Measurements from ENCODE around the gene RALGAPA2. TPM values are rescaled to one million over a fixed set of nuclear protein-coding genes. Genes with fewer than 3 reads are reported as not detected.

RALGAPA2 gene
- total RNA-seq, 1 experiment from 2014 or later: 13.4 TPM

DNA sequence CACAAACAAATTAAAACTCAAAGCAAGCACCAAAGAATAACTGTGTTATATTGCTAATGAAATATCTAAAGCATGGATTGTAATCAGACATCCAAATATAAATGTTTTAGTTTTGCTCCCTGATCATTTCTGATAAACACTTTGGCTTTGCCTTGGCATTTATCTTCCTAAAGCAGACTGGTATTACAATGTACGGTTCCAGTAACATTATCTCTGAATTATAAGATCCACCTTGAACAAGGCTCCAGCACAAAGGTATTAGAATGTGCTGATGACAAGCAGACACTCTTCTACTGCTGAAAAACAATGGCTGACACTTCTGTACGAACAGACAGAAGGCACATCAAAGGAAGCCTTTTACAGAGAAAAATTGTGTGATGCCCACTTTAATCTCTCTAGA, 270.0 kb downstream of the RALGAPA2 start:
- intact Hi-C loops (cut with micrococcal nuclease; ENCODE audit: unreplicated experiment) (no loop called here), in situ Hi-C loops (cut with HindIII; ENCODE audit: low pct_unique_long_range_greater_than_20kb, low sequenced_read_pairs) (no loop called here)
- CTCF ChIA-PET: no interaction called here
- Histone ChIP-seq H3K4me1 (ENCODE audit: control insufficient read depth, insufficient read depth, low read length) (no peaks in the 10 kb centered on the region), H3K27me3 (ENCODE audit: control insufficient read depth, insufficient read depth, low read length) (no peaks in the 10 kb centered on the region), H3K36me3 (ENCODE audit: control insufficient read depth, insufficient read depth, low read length) (no peaks in the 10 kb centered on the region), H3K27ac (ENCODE audit: low read length) (no peak overlapping the region), H3K4me3 (ENCODE audit: low read depth in 2 of 2, low read length in 2 of 2) (no peak overlapping the region), H3K9me3 (ENCODE audit: control insufficient read depth, insufficient read depth, low read depth, low read length) (no peaks in the 10 kb centered on the region)
- ATAC-seq (no peak), DNase-seq (ENCODE audit: low read depth, low spot score) (no peak)
- BruUV-seq (replicated peaks): no TSS peak
- POLR2A ChIA-PET: no interaction called here
- TF ChIP-seq SIN3A (IDR thresholded peaks at IDR 0.05; ENCODE audit: borderline replicate concordance, insufficient read depth, low read depth, low read length) (no peak), TCF7L2 (IDR thresholded peaks at IDR 0.05; ENCODE audit: low read depth, low read length) (no peak), POLR2AphosphoS5 (IDR thresholded peaks at IDR 0.05; ENCODE audit: low read depth, low read length) (no peak)
- TF ChIP-seq, protein P1, sequence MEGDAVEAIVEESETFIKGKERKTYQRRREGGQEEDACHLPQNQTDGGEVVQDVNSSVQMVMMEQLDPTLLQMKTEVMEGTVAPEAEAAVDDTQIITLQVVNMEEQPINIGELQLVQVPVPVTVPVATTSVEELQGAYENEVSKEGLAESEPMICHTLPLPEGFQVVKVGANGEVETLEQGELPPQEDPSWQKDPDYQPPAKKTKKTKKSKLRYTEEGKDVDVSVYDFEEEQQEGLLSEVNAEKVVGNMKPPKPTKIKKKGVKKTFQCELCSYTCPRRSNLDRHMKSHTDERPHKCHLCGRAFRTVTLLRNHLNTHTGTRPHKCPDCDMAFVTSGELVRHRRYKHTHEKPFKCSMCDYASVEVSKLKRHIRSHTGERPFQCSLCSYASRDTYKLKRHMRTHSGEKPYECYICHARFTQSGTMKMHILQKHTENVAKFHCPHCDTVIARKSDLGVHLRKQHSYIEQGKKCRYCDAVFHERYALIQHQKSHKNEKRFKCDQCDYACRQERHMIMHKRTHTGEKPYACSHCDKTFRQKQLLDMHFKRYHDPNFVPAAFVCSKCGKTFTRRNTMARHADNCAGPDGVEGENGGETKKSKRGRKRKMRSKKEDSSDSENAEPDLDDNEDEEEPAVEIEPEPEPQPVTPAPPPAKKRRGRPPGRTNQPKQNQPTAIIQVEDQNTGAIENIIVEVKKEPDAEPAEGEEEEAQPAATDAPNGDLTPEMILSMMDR (IDR thresholded peaks at IDR 0.05): no peak
- TF ChIP-seq, protein P2, sequence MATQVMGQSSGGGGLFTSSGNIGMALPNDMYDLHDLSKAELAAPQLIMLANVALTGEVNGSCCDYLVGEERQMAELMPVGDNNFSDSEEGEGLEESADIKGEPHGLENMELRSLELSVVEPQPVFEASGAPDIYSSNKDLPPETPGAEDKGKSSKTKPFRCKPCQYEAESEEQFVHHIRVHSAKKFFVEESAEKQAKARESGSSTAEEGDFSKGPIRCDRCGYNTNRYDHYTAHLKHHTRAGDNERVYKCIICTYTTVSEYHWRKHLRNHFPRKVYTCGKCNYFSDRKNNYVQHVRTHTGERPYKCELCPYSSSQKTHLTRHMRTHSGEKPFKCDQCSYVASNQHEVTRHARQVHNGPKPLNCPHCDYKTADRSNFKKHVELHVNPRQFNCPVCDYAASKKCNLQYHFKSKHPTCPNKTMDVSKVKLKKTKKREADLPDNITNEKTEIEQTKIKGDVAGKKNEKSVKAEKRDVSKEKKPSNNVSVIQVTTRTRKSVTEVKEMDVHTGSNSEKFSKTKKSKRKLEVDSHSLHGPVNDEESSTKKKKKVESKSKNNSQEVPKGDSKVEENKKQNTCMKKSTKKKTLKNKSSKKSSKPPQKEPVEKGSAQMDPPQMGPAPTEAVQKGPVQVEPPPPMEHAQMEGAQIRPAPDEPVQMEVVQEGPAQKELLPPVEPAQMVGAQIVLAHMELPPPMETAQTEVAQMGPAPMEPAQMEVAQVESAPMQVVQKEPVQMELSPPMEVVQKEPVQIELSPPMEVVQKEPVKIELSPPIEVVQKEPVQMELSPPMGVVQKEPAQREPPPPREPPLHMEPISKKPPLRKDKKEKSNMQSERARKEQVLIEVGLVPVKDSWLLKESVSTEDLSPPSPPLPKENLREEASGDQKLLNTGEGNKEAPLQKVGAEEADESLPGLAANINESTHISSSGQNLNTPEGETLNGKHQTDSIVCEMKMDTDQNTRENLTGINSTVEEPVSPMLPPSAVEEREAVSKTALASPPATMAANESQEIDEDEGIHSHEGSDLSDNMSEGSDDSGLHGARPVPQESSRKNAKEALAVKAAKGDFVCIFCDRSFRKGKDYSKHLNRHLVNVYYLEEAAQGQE (IDR thresholded peaks at IDR 0.05; ENCODE audit: insufficient read depth in 1 of 2, low read depth in 2 of 2, low read length in 1 of 2): no peak

DNA sequence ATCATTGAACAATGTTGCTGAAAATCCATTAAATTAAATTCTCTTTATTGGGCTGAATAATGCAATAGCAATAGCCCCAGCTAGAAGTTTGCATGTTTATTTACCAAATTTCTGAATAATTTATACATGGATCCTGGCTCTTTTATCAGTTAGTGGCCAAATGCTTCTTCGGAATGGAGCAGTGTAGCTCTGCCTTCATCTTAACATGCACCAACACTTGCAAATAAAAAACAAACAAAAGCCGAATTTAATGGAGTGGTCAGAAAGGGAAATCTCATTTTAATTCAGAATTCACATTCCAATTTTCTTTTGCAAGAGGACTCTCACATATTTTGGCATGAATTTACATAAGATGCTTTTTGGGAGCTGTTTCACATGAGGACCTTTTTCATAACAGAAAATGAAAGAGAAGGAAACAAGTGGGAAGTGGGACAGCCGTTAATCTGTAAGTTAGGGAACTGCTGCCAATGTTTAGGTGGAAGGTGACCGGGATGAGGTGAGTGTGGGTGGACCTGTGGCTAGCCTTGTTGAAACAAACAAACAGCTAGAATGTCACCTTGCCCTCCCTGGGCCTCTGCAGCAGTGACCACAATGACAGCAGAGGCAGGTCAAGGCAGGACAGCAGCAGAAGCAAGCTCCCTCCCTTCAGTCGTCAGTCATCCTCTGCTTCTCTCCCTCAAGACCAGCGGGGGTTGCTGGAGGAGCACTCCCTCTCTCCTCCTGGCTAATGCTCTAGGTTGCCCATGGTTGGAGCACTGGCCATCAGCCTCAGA, 271.4 kb downstream of the RALGAPA2 start:
- Histone ChIP-seq H3K4me3 (ENCODE audit: low read depth in 2 of 2, low read length in 2 of 2) (no peak overlapping the region), H3K36me3 (ENCODE audit: control insufficient read depth, insufficient read depth, low read length) (no peaks in the 10 kb centered on the region), H3K27me3 (ENCODE audit: control insufficient read depth, insufficient read depth, low read length) (no peaks in the 10 kb centered on the region), H3K4me1 (ENCODE audit: control insufficient read depth, insufficient read depth, low read length) (no peaks in the 10 kb centered on the region), H3K9me3 (ENCODE audit: control insufficient read depth, insufficient read depth, low read depth, low read length) (no peaks in the 10 kb centered on the region), H3K27ac (ENCODE audit: low read length) (no peak overlapping the region)
- TF ChIP-seq, protein P2 (IDR thresholded peaks at IDR 0.05; ENCODE audit: insufficient read depth in 1 of 2, low read depth in 2 of 2, low read length in 1 of 2): no peak
- TF ChIP-seq TCF7L2 (IDR thresholded peaks at IDR 0.05; ENCODE audit: low read depth, low read length) (no peak), POLR2AphosphoS5 (IDR thresholded peaks at IDR 0.05; ENCODE audit: low read depth, low read length) (no peak), SIN3A (IDR thresholded peaks at IDR 0.05; ENCODE audit: borderline replicate concordance, insufficient read depth, low read depth, low read length) (no peak)
- TF ChIP-seq, protein P1 (IDR thresholded peaks at IDR 0.05): no peak
- ATAC-seq (no peak), DNase-seq (ENCODE audit: low read depth, low spot score) (no peak)
- in situ Hi-C loops (cut with HindIII; ENCODE audit: low pct_unique_long_range_greater_than_20kb, low sequenced_read_pairs): no loop called here
- ChIA-PET CTCF (interaction anchor here (0.6 kb wide), 1 partner anchor 34 kb away, joined by 3 read pairs; no protein-coding TSS in a partner anchor), POLR2A (no interaction called here)
- no TSS peak for BruUV-seq (replicated peaks)
- intact Hi-C loops (cut with micrococcal nuclease; ENCODE audit: unreplicated experiment): no loop called here

All from Panc1 (cell line).